Skeletal muscle tissue (tissue), 4 donors: ENCODE measurements around the gene TNS4. TPM values are rescaled to one million over a fixed set of nuclear protein-coding genes. Genes with fewer than 3 reads are reported as not detected.
A peak's percentile ranks its signal among the peaks of the same experiment; 100 is the strongest.

Experiments used
- H3K27ac ChIP-seq: one replicate; pipeline ENCODE4 v1.7.0; 2013; ENCODE audit warnings: mild to moderate bottlenecking, low read depth, low read length, inconsistent platforms
- H3K27me3 ChIP-seq, 3 donors: one replicate each; pipeline ENCODE4 v1.7.0; 2013; ENCODE audit warnings: low read length in 3 of 3; ENCODE audit not compliant: control insufficient read depth in 3 of 3, insufficient read depth in 3 of 3
- H3K36me3 ChIP-seq, 3 donors: one replicate each; pipeline ENCODE4 v1.7.0; 2013; ENCODE audit warnings: low read length in 3 of 3; ENCODE audit not compliant: control insufficient read depth in 3 of 3, insufficient read depth in 3 of 3
- H3K4me1 ChIP-seq, 3 donors: one replicate each; pipeline ENCODE4 v1.7.0; 2013; ENCODE audit warnings: low read length in 3 of 3, mild to moderate bottlenecking in 3 of 3; ENCODE audit not compliant: control insufficient read depth in 3 of 3, insufficient read depth in 3 of 3
- H3K4me3 ChIP-seq, 3 donors: one replicate each; pipeline ENCODE4 v1.7.0; 2013; ENCODE audit warnings: low read length in 3 of 3
- H3K9ac ChIP-seq, 3 donors: one replicate each; pipeline ENCODE4 v1.7.0; 2013; ENCODE audit warnings: low read length in 3 of 3, mild to moderate bottlenecking in 3 of 3, moderate library complexity in 2 of 3, low read depth in 1 of 3
- H3K9me3 ChIP-seq, 3 donors: one replicate each; pipeline ENCODE4 v1.7.0; 2013; ENCODE audit warnings: low read length in 3 of 3; ENCODE audit not compliant: control insufficient read depth in 3 of 3
- total RNA-seq: library from RNA; depleted of rRNA; stranded (reverse); fragments of >200 nt; gene quantifications from one replicate; pipeline ENCODE4 v1.2.3, GENCODE V29; 2014
- donor health status: Osteomylitis.

Gene TNS4
- total RNA-seq, 1 donor from 2014 or later = not detected

DNA sequence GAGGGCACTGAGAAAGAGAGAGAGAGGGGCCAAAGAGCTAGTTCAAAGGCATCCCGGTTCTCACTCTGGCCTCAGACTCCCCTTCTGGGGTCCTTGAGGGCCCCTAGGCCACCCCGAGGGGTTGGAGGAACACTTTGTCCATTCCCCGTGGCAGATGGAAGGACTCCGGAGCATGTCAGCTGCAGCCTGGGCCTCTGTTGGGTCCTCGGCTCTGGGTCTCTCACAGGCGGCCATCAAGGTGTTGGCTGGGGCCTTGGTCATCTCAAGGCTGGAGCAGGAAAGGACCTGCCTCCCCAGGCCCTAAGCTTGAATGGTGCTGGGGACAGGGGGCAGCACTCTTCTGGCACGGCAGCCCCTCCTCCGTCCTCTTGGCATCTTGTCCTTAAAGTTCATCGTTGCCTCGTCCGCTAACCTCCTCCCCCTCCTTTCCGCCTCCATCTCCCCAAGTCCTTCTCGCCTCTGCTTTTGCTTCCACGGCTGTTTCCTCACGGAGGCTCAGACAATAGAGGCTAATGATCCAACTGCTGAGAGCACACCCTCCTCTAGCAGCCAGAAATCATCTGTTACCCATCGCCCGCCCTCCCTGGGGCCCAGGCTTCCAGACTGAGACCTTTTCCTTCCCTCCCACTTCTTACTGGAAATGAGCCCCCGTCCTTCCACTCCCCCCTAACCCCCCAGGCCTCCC, 40.6 kb upstream of the TNS4 start:
- Histone ChIP-seq H3K4me1 (peaks cover 54 to 63% (median 62%) of the 10 kb centered on the region in 3 donors), H3K27ac (peak overlapping the region; percentile 97), H3K9me3 (no peaks in the 10 kb centered on the region), H3K9ac (peak overlapping the region in 2 of 3 donors; percentile 25 to 50), H3K4me3 (peak overlapping the region in 1 of 3 donors; percentile 41), H3K36me3 (no peaks in the 10 kb centered on the region), H3K27me3 (no peaks in the 10 kb centered on the region)

DNA sequence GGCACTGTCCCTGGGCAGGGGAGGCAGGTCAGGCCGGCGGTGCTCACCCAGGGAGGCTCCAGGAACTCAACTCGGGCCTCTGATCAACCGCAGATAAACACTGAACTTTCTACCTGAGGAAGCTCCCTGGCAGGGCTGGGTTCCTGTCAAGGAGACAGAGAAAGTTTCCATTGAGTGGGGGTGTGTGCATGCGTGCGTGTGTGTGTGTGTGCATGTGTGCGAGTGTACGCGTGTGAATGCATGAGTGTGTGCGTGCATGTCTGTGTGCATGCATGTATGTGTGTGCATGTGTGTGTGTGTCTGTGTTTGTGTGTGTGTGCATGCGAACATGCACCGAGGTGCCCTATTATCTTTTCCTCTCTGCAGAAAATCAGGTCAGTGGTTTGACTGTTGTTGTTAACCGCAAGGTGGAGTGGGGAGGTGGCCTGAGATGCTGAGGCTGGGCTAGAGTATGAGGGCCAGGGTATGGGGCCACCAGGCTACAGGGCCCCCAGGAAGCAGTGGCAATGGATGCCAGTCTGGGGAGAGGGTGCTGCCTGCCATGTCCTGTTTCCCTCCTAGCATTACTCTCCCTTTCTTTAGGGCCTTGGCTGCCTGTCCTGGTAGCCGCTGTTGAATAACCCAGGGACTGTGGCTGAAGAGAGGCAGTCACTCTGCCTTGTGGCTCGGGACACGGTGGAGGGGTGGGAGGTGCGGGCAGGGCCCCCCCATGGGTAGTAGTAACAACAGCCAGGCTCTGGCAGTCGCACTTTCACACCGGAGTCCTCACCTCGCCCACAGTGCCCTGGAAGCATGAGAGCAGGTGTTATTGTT, 39.8 kb upstream of the TNS4 start:
- Histone ChIP-seq H3K9ac (peak overlapping the region in 1 of 3 donors; percentile 50), H3K9me3 (no peaks in the 10 kb centered on the region), H3K4me1 (peaks cover 62 to 70% (median 69%) of the 10 kb centered on the region in 3 donors), H3K27me3 (no peaks in the 10 kb centered on the region), H3K4me3 (no peak overlapping the region), H3K27ac (peak overlapping the region; percentile 97), H3K36me3 (no peaks in the 10 kb centered on the region)

DNA sequence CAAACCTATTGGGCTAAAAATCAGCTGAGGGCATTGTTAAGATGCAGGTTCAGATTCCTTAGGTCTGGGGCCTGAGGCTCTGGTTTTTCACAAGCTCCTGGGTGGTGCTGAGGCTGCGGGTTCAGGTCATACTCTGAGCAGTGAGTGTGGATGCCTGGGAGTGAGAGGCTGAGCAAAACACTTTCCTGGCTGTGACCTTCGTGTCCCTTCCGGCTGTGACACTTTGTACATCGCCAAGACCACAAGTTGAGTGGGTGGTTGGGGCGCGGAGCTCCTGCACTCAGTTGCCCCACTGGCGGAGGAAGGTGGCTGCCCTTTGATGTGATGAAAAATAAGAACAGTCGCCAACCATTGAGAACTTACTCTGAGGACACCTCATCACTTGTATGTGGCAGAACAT, 39.0 kb upstream of the TNS4 start:
- H3K9me3 ChIP-seq = no peaks in the 10 kb centered on the region
- no peak overlapping the region for H3K4me3 ChIP-seq
- peaks cover 66 to 78% (median 76%) of the 10 kb centered on the region in 3 donors for H3K4me1 ChIP-seq
- H3K27me3 ChIP-seq = no peaks in the 10 kb centered on the region
- no peaks in the 10 kb centered on the region for H3K36me3 ChIP-seq
- H3K9ac ChIP-seq = no peak overlapping the region
- peak overlapping the region; percentile 97 for H3K27ac ChIP-seq

DNA sequence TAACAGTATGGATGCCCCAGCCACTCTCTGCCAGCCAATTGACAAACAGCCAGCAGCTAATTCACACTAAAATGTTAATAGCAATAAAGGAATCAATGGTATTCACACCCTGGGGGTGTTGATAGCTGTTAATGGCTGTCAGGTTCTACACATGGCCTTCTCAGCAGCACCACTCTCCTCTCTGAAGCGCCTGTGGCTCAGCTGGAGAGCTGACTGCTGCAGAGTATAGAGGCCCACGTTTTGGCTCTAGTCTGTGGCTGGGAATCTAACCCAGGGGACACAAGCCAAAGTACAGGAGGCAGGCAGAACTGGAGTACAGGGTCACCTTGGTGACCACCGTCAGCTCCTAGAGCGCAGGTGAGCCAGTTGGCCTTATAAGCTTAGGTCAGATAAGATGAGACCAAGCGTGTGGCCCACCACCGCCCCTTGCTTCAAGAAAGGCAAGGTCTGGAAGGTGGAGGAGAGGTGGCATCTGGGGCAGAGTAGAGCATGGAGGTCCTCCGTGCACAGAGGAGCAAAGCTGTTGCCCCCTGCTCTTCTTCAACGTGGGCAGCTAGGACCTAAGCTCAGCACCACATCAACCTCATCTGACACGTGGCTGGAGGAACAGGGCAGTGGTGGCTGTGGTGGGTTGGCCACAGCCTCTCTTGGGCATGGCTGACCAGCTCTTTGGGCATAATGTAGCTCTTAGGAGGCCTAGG, 38.4 kb upstream of the TNS4 start:
- peaks cover 66 to 78% (median 76%) of the 10 kb centered on the region in 3 donors for H3K4me1 ChIP-seq
- no peak overlapping the region for H3K4me3 ChIP-seq
- peak overlapping the region in 1 of 3 donors; percentile 16 for H3K9ac ChIP-seq
- H3K9me3 ChIP-seq = no peaks in the 10 kb centered on the region
- H3K27me3 ChIP-seq = no peaks in the 10 kb centered on the region
- H3K36me3 ChIP-seq = no peaks in the 10 kb centered on the region
- H3K27ac ChIP-seq = peak overlapping the region; percentile 97

DNA sequence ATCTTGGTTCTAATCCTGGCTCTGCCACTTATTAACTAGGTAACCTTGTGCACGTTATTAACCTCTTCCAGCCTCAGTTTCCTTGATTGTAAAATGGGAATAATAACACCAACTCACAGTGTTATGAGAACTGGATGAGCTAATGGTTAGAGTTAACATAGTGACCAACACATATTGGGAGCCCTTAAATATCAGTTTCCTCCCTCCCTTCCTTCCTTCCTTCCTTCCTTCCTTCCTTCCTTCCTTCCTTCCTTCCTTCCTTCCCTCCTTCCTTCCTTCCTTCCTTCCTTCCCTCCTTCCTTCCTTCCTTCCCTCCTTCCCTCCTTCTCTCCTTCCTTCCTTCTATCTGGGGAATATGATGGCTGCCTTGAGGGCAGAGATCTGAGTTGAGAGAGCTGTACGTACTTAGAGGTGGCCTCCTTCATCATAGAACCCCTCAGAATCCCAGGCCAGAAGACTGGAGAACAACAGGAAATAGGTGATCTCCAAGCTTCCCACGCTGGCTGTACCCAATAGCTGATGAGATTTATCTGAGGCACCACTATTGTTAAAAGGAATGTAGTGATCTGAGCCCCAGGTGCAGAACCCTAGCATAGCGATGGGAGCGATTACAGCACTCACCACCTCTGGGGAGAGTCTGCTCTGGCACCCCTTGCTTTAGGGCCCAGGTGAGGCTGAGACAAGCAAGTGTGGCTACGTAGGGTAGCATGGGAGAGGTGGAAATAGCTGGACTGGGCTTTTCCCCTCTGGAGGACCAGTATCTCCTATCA, 37.7 kb upstream of the TNS4 start:
- Histone ChIP-seq H3K9ac (peak overlapping the region in 1 of 3 donors; percentile 63), H3K27me3 (no peaks in the 10 kb centered on the region), H3K4me1 (peaks cover 72 to 80% (median 79%) of the 10 kb centered on the region in 3 donors), H3K9me3 (no peaks in the 10 kb centered on the region), H3K36me3 (no peaks in the 10 kb centered on the region), H3K27ac (peak overlapping the region; percentile 97), H3K4me3 (no peak overlapping the region)

DNA sequence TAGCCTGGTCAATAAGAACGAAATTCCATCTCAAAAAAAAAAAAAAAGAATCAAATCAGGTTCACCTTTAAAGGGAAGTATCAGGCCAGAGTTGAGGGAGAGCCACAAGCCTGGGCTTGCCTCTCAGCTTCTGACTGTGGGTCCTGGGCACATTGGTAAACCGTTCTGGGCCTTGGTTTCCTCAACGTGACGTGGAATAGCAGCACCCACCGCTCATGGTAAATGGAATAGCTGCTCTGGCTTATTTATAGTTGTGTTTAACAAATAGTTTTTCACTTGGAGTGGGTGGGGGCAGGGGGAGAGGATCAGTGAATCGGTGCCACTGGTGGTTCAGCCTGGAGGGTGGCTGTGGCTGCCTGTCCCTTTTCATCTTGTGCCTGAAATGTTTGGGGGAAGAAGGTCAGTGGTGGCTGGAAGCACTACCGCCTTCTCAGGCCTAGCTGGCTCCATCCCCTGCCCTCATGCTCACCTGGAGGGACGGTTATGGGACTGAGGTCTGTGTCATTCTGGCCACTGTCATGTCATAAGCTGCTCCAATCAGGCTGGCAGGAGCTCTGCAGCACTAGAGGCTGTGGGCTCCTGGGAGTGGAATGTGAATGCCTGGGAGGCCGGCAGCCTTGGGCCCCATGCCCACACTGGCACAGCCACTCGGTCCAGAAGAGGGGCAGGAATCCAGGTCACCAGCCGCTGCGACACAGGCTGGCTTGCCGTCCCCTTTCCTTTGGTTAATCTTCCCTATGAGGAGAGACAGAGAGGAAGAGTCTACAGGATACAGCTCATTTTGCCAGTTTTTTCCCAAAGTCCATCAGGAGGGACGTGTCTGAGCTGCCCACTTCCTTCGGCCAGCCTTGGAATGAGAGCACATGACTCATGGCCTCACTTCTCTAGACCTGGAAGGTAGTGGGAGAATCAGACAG, 36.9 kb upstream of the TNS4 start:
- H3K9ac ChIP-seq = peak overlapping the region in 2 of 3 donors; percentile 46 to 63
- peak overlapping the region in 2 of 3 donors; percentile 1 to 27 for H3K4me3 ChIP-seq
- H3K27ac ChIP-seq = peak overlapping the region; percentile 77
- H3K27me3 ChIP-seq = no peaks in the 10 kb centered on the region
- H3K36me3 ChIP-seq = no peaks in the 10 kb centered on the region
- peaks cover 74 to 83% (median 82%) of the 10 kb centered on the region in 3 donors for H3K4me1 ChIP-seq
- H3K9me3 ChIP-seq = no peaks in the 10 kb centered on the region

DNA sequence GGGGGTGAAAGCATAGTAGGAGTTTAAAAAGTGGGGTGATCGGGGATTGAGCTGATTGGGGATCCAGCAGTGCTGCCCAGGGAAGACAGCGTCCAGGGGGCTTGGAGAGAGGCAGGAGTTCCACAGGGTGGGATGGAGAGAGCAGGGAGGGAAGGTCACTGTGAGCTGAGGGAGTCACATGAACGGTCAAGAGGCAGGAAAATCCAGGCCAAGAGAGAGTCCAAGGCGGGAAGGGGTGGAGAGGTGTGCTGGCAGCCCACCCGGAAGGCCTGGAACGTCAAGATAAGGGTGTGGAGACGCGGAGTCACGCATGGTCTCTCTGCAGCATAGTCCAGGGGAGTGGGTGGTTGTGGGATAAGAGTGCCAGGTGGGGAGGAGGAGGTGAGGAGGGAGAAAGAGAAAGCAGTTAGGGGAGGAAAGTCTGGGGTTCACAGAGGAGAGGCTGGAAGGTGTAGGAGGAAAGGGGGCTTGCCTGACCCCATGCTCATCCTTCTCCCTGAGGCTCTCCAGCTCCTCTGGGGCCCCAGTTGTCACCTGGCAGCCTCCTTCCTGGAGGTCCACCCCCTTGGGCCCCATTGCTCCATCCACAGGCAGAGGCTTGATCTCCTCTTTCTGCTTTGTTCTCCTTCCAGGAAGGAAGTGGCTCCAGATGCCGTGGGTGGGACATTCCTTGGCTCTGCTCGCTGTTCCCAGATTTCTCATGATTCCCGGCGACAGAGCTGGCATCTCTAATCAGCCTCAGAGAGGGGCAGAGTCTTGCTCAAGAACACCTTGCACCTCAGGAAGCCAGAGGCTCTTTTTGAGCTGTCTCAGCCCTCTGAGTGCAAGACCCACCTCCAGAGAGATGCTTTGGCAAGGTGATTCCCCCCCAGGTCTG, 35.1 kb upstream of the TNS4 start:
- no peaks in the 10 kb centered on the region for H3K9me3 ChIP-seq
- no peak overlapping the region for H3K4me3 ChIP-seq
- peak overlapping the region; percentile 77 for H3K27ac ChIP-seq
- no peaks in the 10 kb centered on the region for H3K27me3 ChIP-seq
- H3K9ac ChIP-seq = peak overlapping the region in 2 of 3 donors; percentile 26 to 44
- H3K4me1 ChIP-seq = peaks cover 66 to 75% (median 74%) of the 10 kb centered on the region in 3 donors
- H3K36me3 ChIP-seq = no peaks in the 10 kb centered on the region

DNA sequence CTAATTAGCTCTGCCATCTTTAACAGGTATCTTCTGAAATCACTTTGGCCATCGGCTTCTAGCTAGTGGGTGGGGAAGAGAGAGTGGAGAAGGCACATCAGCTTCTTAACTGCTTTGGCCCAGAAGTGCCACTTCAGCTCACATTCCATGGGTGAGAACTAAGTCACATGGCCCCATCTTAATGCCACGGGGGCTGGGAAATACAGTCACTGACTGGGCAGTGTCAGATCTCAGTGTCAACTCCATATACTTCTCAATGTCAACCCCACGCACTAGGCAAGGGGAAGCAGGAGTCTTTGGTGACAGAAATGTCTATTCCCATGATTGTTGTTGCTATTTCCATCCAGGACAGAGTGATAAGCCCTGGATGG, 34.5 kb upstream of the TNS4 start:
- H3K9ac ChIP-seq = peak overlapping the region in 1 of 3 donors; percentile 26
- peaks cover 59 to 68% (median 68%) of the 10 kb centered on the region in 3 donors for H3K4me1 ChIP-seq
- no peak overlapping the region for H3K4me3 ChIP-seq
- H3K27ac ChIP-seq = peak overlapping the region; percentile 77
- no peaks in the 10 kb centered on the region for H3K9me3 ChIP-seq
- no peaks in the 10 kb centered on the region for H3K36me3 ChIP-seq
- no peaks in the 10 kb centered on the region for H3K27me3 ChIP-seq
